LNCaP clone FGC (cell line): ENCODE measurements around the gene MATK.

Experiments used
- DNase-seq: peaks from one replicate; pipeline ENCODE4 v3.0.0-alpha.2; 2011; ENCODE audit warnings: low read depth
- H3K4me3 ChIP-seq: 2 replicates; pipeline ENCODE4 v1.5.1; 2011; ENCODE audit warnings: mild to moderate bottlenecking, low read depth, low read length, control low read depth
- CTCF ChIP-seq: IDR thresholded peaks from 2 replicates; pipeline ENCODE4 v1.5.1; 2012; ENCODE audit warnings: mild to moderate bottlenecking; ENCODE audit not compliant: control insufficient read depth, insufficient read depth; ENCODE audit errors: extremely low read depth

Gene MATK

DNA sequence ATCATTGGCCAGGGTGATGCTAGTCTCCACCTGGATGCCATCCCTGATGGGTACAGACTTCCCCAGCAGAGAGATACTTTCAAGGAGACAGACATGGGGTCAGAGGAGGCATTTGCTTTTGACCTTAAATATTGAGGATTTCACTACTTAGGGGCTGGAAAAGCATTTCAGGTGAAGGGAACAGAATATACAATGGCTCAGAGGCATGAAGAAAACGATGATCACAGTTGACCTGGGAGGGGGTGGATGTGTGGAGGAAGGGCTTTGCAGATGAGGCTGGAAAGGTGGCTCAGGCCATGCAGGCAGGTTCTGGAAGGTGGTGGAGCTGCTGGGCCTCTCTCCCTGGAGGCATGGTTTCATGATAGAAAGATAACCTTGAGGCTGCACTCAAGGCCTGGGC is 3.9 kb downstream of the MATK start:
- no peak overlapping the region for H3K4me3 ChIP-seq
- no peak for DNase-seq
- TF ChIP-seq CTCF, result no peak

DNA sequence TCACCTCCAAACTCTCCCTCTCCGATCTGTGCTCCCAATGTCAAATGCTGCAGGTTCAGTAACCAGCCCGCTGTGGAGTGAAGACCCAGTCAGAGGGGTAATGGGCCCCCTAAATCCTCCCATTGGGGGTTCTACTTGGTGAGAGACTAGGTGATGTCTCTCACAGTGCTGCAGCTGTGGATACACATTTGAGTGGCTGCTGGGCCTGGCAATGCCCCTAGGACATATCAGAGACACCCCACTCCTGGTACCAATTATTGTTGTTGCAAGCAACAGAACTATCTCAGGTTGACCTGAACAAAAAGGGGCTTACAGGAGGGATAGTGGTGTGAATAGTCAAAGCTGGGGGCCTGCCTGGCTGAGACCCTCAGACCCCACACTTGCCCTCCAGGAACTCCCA is 4.6 kb downstream of the MATK start:
- TF ChIP-seq CTCF, result no peak
- no peak overlapping the region for H3K4me3 ChIP-seq
- DNase-seq, result no peak

DNA sequence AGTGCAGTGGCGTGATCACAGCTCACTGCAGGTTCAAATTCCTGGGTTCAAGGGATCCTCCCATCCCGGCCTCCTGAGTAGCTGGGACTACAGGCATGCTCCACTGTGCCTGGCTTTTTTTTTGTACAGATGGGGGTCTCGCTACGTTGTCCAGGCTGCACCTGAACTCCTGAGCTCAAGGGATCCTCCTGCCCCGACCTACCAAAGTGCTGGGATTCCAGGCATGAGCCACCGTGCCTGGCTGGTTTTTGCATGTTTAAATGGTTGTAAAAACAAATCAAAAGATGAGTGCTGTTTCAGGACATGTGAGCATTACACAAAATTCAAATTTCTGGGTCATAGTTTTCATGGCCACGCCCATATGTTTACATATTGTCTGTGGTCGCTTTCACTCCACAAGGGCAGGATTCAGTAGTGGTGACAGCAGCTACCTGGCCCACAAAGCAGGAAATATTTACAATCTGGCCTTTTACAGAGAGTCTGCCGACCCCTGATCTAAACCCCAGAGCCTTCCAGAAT is 5.3 kb downstream of the MATK start:
- no peak for DNase-seq
- TF ChIP-seq CTCF, result no peak

GRCh38 chr19:3778899-3779723 is 7.1 kb downstream of the MATK start:
- no peak for TF ChIP-seq CTCF

More for the DNA sequence above, 5.3 kb downstream of the MATK start:
- H3K4me3 ChIP-seq, result no peak overlapping the region

DNA sequence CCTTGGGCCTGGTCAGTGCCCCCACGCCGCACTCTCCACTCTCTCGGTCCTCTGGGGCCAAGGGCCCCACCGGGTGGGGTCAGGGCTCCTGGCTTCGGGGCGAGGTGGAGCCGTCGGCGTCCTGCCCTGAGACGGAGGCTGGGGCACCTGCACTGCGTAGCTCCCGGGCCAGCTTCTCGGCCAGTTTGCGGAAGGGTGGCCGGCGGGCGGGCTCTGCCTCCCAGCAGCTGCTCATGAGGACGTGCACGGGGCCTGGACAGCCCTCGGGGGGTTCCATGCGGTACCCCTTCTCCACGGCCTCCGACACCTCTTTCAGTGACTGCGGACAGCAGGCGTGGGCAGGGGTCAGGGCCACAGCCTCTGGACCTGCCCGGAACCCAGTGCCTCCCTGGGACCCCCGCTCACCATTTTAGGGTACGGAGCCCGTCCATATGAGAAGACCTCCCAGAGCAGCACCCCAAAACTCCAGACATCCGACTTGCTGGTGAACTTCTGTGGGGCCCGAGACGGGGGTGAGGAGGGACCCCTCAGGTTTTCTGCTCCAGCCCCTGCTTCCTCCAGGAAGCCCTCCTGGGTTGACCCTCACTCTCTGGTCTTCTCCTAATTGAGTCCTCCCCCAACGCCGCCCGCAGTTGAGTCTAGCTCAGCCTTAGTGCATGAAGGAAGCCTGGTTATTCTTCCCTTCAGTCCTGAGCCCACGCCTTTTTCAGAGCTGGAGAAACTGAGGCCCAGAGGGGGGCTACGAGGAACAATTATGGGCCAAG is 7.9 kb downstream of the MATK start:
- H3K4me3 ChIP-seq, result no peak overlapping the region
- no peak for DNase-seq
- no peak for TF ChIP-seq CTCF

More at GRCh38 chr19:3778899-3779723, 7.1 kb downstream of the MATK start:
- no peak overlapping the region for H3K4me3 ChIP-seq
- no peak for DNase-seq

DNA sequence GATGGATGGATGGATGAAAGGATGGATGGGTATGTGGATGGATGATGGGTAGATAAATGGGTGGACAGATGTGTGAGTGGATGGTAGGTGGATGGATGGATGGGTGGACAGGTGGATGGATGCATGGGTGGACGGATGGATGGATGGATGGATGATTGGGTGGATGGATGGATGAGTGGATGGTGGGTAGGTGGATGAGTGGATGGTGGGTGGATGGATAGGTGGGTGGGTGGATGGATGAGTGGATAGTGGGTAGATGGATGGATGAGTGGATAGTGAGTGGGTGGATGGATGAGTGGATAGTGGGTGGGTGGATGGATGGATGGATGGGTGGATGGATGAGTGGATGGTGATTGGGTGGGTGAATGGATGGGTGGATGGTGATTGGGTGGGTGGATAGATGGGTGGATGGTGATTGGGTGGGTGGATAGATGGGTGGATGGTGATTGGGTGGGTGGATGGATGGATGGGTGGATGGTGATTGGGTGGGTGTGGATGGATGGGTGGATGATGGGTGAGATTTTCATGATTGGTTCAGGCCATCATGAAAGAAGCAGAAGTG is 9.6 kb downstream of the MATK start:
- TF ChIP-seq CTCF, result no peak
- DNase-seq, result no peak
- H3K4me3 ChIP-seq, result no peak overlapping the region
